Transverse colon (tissue), 4 donors: ENCODE measurements around the gene SLC6A17.

Source experiments
- CTCF ChIP-seq, 5 experiments: fragments of 200-600 bp in 3 of 5; fragments of 450-650 bp in 2 of 5; sonication (generic) in 3 of 5; IDR thresholded peaks; 1 replicate in 2 of 5; 2 replicates in 3 of 5; pipeline ENCODE4 v1.5.1; 2016 to 2017; ENCODE audit warnings: antibody characterized with exemption in 5 of 5, inconsistent platforms in 3 of 5, mild to moderate bottlenecking in 2 of 5, moderate library complexity in 1 of 5
- EP300 ChIP-seq: sonication (generic); formaldehyde crosslinking; IDR thresholded peaks from one replicate; pipeline ENCODE4 v1.6.1; 2017; ENCODE audit warnings: antibody characterized with exemption, low read depth
- POLR2A ChIP-seq: fragments of 450-650 bp; IDR thresholded peaks from one replicate; pipeline ENCODE4 v1.6.1; 2016; ENCODE audit warnings: antibody characterized with exemption, mild to moderate bottlenecking, moderate library complexity
- POLR2AphosphoS5 ChIP-seq, 3 donors: sonication (generic); formaldehyde crosslinking; IDR thresholded peaks; one replicate each; pipeline ENCODE4 v1.6.1; 2016; ENCODE audit warnings: antibody characterized with exemption in 3 of 3

DNA sequence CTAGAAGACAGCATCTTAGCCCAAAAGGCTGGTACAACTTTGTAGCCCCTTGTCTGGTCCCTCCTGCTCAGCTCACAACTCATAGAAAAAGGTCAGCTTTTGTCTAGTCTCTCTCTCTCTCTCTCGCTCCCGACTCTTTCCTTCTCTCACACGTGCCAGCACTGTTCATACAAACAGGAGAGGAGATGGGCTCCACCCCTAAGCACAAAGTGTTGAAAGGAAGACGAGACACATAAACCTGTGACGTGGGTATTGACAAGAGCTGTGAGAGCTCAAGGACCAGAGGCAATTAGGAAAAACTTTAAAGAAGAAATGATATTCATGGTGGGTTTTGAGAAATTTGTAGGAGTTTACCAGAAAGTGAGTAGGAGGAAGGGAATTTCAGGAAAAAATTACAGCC lies 36.3 kb downstream of the SLC6A17 start:
- TF ChIP-seq CTCF (IDR thresholded peaks at IDR 0.05) (no peak), POLR2A (no peak), EP300 (no peak), POLR2AphosphoS5 (IDR thresholded peaks at IDR 0.05) (no peak)
